ENCODE data around the gene KIAA0930. TPM values are rescaled to one million over a fixed set of nuclear protein-coding genes. Genes with fewer than 3 reads are reported as not detected.

KIAA0930 gene
- total RNA-seq, 1 donor from 2014 or later: 42.5 TPM

GRCh38 chr22:45142376-45142775 is 98.3 kb downstream of the KIAA0930 start:
- intact Hi-C loops (cut with DNase I): no loop called here
- Histone ChIP-seq H3K36me3 (no peaks in the 10 kb centered on the region), H3K9me3 (no peaks in the 10 kb centered on the region), H3K27ac (no peak overlapping the region), H3K4me1 (no peaks in the 10 kb centered on the region), H3K4me3 (no peak overlapping the region), H3K27me3 (no peaks in the 10 kb centered on the region)
- TF ChIP-seq CTCF (IDR thresholded peaks at IDR 0.05) (no peak), POLR2AphosphoS5 (IDR thresholded peaks at IDR 0.05; ENCODE audit: insufficient read depth in 1 of 2, low read depth in 1 of 2) (no peak), POLR2A (IDR thresholded peaks at IDR 0.05) (no peak)
- peak; percentile 49 to 70 for DNase-seq (ENCODE audit: extremely low spot score in 2 of 2)

MicroRNAs within 50 kb of the gene (microRNA counts, 767-probe panel; counts per million panel counts)
- microRNA hsa-miR-1249: 238 to 261 counts per million in 2 donors

Small RNA genes within 50 kb of the gene (microRNA-seq; reads per million reads assigned to microRNA genes)
- 15.8 reads per million, percentile 27 among the genes with 10 or more reads in this experiment for gene MIR1249 (ENCODE audit: borderline number of aligned reads, borderline replicate concordance)

Small RNA genes within 50 kb of the gene (small RNA-seq; reads per million reads assigned to genes)
- gene MIR1249: 1.5 reads per million, percentile 42 among the genes with 10 or more reads in this experiment

Other genes starting within 250 kb of the KIAA0930 start
- gene PHF21B, start 230.9 kb downstream of the KIAA0930 start, total RNA-seq: 2.2 TPM
- 76.9 TPM for gene NUP50, start 77.0 kb downstream of the KIAA0930 start, total RNA-seq
- not detected for gene UPK3A, start 44.1 kb upstream of the KIAA0930 start, total RNA-seq
- gene FAM118A, start 69.0 kb upstream of the KIAA0930 start, total RNA-seq: 49.6 TPM
- gene SMC1B, start 172.7 kb upstream of the KIAA0930 start, total RNA-seq: not detected
- 0.49 TPM for gene RIBC2, start 172.8 kb upstream of the KIAA0930 start, total RNA-seq